CD4-positive, alpha-beta T cell treated with Interleukin-1 beta for 1 hour (primary cell): ENCODE results near the gene ASPG.
"Not testable (repeated sequence)": the region's sequence is repeated elsewhere in the genome, so short reads cannot be mapped to it uniquely, and the experiment has no call there.

Experiments
- DNase-seq, 2 donors: peaks; one replicate each; pipeline ENCODE4 v3.0.0-alpha.2; 2020 to 2022

The ASPG gene

DNA sequence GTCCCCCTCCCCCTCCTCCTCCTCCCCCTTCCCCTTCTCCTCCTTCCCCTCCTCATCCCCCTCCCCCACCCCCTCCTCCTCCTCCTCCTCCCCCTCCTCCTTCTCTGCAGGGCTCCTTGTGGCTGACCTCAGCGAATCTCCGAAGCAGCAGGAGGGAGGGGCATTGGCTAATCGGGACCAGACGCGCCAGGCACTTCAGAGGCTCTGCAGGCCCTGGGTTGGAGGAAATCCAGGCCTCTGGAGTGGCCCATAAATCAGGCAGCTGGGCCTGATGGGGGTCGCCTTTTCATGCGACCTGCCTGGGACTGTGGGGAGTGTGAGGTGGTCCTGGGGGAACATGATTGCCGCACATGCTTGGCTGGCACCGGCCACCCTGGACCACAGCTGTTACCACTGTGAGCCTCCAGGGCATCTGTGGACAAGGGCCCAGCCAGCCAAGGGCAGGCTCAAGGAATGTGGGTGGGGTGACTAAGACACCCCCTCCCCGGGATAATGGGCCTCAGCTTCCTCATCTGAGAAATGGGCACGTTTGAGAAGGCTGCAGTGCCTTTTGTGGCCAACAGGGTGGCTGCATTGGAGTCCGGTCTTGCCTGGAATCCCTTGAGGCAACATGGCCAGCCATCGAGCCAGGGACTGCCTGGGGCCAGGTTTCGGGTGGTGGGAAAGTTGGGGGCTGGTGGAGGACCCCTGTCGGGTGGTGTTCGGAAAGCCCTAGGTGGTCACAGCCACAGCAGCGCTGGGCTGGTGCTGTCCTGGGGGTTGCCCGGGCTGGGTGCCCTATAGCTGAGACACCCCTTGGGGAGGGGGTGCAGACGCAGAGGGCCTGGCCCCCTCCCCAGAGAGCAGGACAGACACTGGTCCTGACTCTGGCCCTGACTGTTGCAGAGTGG is 64.9 kb downstream of the ASPG start:
- no peak for DNase-seq

GRCh38 chr14:104151026-104151381 is 65.5 kb downstream of the ASPG start:
- DNase-seq: no peak

DNA sequence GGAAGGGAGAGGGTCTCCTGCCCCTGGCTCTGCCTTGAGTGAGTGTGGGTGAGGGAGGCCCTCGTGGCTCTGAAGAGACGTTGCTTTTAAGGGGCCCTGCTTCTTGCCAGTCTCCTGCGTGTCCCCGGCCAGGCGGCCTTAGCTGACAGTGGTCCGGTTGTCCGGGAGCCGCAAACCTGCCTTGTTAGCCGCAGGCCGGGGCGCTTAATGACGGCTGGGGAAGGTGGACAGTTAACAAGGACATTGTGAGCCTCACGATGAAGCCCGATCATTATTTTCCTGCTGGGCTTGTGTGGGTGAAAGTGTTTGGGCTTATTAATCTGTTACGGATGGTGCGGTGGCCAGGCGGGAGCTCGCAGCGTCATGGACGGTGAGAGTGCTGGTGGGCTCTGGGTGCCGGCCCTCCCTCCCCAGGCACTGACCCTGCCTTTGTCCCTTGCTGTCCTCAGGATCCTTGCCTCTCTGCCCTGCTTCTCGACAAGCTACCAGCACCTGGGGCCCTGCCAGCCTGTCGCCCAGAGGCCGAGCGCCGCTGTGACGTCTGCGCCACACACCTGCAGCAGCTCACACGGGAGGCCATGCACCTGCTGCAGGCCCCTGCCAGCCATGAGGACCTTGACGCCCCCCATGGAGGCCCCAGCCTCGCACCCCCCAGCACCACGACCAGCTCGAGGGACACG is 66.2 kb downstream of the ASPG start:
- no peak for DNase-seq

GRCh38 chr14:104152246-104152575 is 66.7 kb downstream of the ASPG start:
- DNase-seq: no peak

- DNase-seq: no peak
Observed at GRCh38 chr14:104152686-104153393, 67.3 kb downstream of the ASPG start.

DNA sequence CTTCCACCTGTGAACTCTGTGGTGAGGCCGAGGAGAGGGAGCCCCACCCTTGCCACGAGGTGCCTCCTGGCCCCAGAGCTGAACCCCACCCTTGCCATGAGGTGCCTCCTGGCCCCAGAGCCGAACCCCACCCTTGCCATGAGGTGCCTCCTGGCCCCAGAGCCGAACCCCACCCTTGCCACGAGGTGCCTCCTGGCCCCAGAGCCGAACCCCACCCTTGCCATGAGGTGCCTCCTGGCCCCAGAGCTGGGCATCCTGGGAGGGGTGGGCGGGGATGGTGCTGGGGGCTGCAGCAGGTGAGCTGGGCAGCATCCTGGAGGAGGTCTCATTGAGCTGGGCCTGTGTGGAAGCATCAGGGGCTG is 67.9 kb downstream of the ASPG start:
- not testable (repeated sequence) for DNase-seq

- DNase-seq: no peak
Observed at GRCh38 chr14:104154246-104154645, 68.7 kb downstream of the ASPG start.

DNA sequence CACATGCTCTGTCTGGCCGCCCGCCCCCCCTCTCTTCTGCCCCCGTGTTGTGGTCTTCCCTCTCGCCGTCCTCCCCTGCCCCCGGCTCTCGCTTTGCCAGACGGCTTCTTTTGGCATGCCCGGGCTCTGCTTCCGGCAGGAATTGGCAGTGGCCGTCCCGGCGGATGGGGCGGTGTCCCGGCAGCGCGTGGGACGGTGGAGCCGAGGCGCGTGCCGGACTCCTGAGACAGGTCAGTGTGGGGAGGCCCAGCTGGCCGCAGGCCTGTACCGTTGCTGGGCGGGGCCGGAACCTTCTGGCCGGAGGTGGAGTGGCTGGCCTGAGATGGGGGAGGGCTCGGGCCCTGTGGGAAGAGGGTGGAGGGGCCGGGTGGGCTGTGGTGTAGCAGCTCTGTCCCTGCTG is 70.0 kb downstream of the ASPG start:
- no peak for DNase-seq

DNA sequence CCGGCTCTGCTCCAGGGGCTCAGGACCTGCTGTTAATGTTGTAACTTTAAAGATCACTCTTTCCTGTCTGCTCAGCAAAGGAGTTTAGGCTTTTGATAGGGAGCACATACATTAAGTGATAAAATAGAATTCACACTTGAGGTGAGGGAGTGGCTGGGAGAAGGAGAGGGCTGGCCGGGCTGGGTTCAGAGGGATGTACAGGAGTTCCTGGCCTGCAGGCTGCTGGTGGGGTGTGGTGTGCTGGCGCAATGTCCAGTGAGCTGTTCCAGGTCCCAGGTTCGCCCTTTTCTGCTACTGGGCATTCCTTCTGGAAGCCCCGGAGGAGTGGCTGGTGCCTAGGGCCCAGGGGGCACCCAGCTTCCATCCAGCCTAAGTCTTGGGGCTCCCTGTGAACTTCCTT is 70.6 kb downstream of the ASPG start:
- DNase-seq: no peak

DNA sequence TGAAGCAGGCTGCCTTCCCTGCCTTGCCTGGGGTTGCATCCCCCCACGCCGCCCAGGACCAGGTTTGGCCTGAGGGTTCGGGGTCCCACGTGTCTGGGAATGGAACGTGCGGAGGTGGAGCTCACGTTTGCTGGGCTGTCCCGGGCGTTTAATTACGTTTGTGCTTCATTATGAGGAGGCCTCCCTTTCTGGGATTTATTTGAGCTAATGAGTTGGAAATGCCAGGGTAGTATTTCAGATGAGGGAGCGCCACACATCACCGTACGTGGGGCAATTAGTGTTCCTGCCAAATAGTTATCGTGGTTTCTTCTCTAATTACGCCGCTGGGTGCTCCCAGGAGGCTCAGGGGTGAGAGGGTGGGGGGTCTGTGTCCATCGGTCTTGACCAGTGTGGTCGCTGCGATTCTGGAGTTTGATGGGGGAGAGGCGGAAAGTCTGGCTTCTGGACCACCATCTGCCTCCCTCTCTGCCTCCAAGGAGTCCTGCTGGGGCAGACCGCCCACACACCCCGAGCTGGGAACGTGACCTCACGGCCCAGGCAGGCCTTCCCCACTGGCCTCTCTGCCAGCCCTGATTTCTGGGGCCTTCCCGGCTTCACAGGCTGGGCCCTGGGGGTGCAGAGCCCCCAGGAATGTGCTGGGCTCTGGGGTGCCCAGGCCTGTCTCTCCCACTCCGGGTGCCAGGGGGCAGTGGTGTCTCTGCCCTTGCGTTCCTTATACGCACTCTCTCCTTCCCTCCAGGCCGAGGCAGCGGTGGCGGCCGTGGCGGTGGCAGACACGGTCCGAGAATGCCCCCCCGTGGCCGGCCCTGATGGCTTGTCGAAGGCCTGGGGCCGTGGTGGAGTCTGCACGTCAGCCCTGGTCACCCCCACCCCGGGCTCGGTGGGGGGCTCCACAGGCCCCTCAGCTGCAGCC is 71.8 kb downstream of the ASPG start:
- no peak for DNase-seq

- no peak for DNase-seq
Observed at GRCh38 chr14:104158827-104159798, 73.6 kb downstream of the ASPG start.

DNA sequence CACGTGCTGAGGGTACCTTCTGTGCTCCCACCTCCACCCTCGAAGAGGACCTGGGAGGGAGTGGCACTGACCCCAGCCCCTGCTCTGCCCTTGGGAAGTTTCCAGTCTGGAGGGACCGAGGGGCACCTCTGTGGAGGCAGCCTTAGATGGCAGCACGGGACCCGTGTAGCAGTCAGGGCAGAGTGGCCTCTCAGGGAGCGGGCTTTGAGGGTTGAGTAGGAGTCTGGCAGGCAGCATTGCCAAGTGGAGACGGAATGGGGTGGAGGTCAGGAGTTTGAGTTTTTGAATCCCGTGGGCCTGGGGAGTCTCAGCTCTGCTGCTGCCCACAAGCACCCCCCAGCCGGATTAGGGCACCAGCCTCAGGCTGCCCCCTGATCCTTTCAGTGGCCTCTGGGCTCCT is 74.5 kb downstream of the ASPG start:
- no peak for DNase-seq

GRCh38 chr14:104161602-104162367 is 76.3 kb downstream of the ASPG start:
- DNase-seq: no peak

- no peak for DNase-seq
Observed at GRCh38 chr14:104162495-104162894, 77.0 kb downstream of the ASPG start.

DNA sequence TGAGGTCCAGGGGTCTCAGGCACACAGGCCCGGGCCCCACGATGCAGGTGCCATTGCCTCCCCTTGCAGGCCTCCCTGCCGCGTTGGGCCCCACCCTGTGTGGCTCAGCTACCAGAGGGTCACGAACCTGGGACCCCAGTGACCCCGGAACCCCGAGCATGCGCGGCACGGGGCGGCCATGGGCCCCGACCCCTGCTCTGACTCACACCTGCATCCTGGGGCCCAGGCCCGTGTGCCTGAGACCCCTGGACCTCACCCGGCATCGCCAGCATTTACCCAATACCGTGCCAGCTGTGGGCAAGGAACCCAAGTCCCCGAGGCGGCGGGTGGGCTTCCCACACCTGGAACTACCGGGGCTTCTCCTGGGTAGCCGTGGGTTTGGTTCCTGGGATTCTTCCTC is 78.0 kb downstream of the ASPG start:
- DNase-seq: no peak

DNA sequence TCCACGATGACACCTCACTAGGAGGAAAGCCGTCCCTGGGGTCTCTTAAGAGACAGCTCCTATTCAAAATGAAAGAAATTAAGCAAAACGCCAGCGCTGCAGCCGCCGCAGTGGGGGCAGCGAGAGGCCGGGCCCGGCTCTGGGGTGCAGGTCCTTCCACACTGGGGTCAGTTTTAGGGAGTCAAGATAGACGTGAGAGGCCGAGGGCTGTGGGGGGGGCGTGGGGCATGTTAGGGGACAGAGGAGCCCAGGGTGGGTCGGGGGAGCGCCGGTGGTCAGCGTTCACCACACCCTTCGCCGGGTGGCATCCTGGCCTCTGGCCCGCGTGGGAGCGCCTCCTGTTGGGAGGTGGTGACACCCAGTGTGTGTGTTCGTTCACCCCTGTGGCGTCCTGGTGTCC is 78.5 kb downstream of the ASPG start:
- no peak for DNase-seq

- DNase-seq: no peak
Observed at GRCh38 chr14:104164512-104164911, 79.0 kb downstream of the ASPG start.
